ENCODE data around the gene MYO15B.
A peak's percentile ranks its signal among the peaks of the same experiment; 100 is the strongest.

Gene MYO15B

DNA sequence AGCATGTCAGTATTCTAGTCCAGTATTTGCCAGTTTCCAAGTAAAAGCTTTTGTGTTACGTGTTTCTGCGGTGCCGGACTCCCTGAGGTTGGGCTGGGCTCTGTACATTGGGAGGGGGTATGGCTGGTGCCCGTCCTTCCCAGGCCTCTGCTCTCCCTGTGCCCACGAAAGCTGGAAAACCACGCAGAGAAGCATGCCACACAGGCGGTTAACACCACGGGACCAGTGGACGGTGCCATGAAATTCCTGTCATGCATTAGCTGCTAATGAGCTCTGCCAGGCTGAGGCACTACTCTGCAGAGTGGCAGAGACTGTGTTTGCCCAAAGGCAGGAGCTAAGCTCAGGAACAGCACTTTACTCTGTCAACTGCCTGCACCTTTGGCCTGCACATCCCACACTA lies 53.7 kb downstream of the MYO15B start:
- FAIRE-seq: peak; percentile 5

DNA sequence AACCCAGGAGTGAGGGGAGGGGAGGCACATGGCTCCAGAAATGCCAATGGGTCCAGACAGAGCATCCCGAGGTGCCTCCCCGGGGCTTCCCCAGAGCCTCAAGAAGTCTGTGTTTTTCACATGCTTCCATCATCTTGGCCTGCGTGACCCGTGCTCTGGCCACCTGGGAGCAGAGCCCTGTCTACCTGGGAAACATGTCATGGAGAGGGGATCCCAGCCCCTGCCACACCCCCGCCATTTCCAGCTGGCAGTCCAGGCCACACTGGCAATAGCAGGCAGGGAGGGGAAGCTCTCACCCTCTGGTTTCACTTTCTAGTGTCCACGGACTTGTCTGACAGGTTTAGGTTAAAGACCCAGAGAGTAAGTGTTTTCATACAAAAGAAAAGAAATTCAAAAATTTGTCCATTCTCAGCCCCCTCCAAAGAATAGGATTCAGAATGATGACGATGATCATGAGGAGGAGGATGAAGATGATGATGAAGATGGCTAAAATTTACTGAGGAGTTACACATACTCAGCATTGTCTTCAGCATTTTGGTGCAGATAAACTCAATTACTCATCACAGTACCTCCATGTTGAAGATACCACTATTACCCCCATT lies 54.7 kb downstream of the MYO15B start:
- FAIRE-seq: no peak

DNA sequence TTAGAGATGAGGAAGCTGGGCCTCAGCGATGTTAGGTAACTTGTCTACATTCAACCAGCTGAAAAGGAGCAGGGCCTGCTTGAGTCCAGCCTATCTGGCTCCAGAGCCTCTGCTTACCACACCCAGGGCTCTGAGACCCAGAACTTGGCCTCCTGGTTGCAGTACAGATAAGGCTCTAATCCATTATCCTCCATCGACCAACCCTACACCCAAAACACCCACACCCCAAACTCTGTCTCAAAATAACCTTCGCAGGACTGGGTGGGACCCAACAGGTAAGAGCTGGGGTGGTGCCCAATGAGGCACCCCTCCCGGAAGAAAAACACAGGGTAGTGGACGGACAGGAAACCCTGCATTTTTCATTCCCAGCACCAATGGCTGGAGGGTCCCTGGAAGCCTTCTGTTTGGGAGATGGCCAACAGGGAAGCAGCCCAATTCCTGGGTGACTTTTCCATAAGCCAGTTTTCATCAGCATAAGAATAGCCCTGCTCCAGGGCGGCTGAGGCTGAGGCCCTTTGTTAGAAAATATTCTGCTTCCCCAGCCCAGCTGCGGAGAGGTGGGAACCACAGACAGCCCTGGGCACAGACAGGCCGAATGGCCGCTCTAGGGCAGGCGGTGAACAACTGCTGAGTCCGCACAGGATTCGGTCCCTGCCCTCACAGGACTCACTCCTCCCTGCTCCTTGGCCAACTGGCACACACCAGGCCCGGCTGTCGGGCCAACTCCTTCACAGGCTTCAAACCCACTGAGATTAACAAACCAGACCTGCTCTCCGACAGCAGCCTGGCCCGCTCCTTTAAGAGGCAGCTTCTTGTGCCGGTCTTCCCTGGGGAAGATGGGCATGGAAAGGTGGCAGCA lies 55.4 kb downstream of the MYO15B start:
- FAIRE-seq: no peak

DNA sequence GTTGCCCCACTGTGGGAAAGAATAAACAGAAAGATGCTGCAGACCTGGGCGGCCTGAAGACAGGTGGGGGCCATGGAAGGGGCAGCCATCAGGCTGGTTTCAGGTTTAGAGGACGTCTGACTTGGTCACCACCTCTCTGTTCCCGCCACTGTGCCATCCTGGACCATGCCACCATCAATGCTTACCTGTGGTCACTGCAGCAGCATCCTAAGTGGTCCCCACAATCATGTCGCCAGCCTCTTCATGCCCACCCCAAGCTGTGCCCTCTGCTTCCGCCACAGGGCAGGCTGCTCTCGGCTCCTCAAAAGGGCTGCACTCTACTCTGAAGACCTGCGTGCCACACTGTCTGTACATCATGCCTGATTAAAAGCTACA lies 56.0 kb downstream of the MYO15B start:
- no peak for FAIRE-seq

DNA sequence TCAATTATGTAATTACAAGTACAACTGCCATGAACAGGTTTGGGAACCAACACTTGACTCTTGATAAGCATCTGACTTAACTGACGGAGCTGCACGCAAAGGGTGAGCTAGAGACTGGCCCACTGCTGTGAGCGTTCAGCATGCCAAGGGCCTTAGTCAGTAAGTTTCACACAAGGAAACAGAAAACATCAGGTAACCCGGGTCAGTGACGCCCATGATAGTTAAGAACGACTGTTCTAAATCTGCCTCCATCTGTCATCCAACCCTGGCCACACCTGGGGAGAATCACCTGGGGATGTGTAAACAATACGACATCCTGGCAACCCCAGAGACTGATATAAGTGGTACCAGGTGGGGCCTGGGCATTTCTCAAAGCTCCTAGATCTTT lies 57.9 kb downstream of the MYO15B start:
- peak; percentile 99 for FAIRE-seq

DNA sequence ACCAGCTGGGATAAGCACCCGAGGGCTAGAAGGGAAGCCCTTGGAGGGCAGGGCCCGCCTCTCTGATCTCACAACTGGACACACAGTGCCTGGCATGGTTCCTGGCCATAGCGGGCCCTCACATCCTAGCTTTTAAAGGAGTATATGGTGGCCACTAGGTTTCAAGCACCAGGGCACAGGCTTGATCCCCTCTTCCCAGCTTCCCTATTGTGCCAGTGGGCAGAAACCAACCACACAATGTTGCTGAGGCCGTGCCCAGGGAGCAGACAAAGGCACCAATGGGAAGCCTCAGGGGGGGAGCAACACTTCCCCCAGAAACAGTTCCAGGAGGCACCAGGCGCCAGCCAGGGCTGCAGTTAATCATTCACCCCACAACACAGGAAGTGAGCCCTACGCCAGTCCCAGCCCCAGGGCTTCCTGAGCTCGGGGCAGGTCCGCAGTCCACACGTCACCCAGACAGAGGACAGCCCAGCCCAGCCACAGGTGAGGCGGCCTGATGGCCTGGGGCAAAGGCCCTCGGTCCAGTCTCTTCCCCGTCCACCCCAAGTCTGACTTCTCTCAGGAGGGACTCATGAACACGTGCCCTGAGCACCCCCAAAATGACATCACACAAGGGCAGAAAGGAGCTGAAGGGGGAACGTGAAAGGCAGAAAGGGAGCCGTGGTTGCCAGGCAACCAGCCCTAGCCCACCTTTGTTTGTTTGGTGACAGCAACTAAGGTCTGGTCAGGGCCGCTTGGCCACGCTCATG lies 58.5 kb downstream of the MYO15B start:
- FAIRE-seq: peak; percentile 76

DNA sequence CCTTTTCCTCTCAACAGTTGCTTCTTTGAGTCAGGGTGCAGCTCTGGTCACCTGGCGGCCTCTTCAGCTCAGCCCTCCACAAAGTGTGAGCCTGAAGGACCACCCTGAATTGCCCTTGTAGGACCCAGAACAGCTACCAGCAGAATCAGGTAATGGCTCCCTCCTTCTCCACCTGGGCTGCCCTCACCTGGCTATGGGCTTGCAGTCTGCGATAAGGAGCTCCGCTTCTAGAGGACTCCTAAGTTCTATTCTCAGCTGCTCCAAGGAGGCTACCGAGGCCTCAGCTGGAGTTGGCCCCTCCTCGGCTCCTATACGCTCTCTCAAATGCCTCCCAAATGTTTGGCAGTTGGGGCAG lies 59.0 kb downstream of the MYO15B start:
- FAIRE-seq: no peak

DNA sequence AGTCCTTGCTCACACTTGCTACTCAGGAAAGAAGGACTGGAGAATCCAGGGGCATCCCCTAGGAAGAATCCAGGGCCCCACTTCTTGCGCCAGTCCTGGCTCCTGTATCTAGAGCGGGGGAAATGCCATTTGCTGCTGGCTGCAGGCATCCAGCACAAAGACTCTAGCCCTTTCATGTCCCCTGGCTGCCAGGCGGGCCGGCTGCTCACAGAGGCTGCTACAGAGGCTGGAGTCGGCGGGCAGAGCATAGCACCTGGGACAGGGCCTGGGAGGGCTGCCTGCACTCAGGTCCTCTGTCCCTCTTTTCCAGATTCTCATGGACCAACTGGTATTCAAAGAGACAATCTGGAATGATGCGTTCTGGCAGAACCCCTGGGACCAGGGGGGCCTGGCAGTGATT lies 59.5 kb downstream of the MYO15B start:
- no peak for FAIRE-seq

DNA sequence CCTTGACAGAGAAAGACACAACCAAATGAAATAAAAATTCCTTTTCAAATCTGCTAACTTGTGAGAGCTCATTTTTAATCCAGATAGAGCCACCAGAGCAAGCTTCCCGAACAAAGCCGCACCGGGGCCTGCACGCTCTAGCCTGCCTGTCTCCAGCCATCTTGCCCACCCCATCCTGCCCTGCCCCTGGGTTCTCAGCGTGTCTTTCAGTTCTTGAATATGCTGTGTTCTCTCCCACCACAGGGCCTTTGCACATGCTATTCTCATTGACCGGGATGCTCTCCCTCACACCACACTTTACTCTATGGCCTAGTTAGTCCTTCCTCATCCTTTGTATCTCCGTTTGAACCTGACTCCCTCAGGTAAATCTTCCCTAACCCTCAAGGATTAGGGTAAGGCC lies 60.3 kb downstream of the MYO15B start:
- no peak for FAIRE-seq

DNA sequence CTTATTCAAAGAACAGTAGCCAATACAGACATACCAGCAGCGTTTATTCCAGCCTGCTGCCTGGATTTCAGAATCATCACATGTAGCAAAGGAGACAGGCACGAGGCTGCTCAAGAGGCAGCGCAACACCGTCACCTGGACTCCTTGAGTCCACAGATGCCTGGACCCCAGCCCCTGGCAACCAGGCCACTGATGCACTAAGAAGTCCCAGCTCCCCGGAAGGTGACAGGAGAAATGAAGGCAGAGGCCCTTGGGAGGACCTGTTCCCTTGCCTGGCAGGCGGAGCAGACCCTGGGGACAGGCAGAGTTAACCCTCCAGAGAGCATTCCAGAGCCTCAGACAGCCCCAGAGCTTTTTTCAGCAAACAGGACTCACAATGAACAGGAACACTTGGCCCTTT lies 62.1 kb downstream of the MYO15B start:
- FAIRE-seq: no peak

DNA sequence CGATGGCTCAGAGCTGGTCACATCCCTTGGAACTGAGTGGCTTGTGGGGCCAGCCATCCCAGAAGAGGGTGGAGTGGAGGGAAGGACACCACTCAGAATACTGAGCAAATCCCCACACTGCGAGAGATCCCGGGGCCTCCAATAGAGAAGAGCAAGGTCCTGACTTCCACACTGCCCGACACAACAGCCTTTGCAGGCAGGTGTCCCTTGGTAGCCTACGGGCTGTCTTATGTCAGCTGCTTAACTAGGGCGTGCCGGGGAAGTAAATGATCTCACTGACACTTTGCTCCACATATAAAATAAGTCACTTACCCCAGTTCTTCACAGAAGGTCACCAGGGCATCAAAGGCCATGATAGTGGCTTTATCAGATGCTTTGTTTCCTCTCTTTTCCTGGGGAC lies 63.3 kb downstream of the MYO15B start:
- FAIRE-seq: no peak

DNA sequence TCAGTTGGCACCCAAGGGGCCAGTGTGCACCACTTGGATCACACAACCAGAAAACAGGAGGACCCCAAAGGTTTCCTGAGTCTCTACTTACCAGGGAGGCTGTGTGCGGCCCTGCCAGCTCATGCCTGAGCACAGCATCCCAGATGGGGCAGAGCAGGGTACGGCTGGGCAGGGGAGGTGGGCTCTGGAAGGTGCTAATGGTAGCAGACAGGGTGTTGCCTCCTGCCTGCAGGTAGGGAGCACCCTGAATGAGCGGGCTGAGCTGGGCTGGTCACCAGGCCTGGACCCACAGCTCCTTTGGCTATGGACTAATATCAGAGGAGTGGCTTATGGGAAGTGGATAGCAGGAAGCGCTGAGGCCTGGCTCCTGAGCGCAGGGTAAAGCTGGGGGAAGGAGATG lies 64.7 kb downstream of the MYO15B start:
- FAIRE-seq: no peak

DNA sequence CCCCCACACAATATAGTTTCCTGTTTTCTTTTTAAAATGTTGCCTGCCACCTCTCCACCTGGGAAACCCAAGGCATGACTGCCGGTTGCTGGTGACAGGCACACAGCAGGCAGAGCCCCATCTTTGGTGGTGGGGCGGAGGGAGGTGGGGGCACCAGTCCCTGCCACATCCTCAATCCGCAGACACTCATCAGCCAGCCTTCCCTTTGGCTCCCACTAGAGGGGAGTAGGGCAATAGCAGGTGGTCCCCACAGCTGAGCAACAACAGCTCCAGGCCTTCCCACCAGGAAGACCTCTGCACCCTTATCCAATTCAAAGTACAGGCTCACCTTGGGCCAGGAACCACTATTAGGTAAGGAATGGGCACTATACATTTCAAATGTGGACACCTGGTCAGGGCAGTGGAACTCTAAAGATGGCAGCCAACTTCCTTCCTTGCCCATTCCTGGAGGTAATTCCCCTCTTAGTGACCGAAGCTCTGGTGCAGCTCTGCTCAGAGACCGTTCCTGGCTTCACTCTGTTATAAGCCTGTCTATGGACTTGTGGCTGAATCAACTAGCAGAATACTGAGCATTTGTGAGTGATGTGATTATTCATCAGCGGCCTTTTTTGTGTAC lies 65.4 kb downstream of the MYO15B start:
- no peak for FAIRE-seq

DNA sequence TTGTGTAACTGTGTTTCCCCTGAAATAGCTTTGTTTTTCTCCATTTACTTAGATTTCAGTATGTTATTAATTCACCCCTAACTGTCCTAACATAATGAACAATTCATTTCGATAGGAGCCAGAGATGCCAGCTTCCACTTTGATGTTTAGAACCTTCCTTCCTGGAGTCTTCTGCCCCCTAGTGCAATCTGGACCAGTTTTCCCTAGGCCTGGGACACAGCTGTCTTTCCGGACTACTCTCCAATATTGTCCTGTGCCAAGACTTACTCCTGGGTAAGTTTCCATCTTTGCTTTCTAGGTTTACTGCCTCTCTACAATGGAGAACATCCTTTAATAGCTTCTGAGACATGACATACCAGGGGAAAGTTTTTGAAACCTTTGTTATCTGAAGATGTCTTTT lies 66.6 kb downstream of the MYO15B start:
- no peak for FAIRE-seq

DNA sequence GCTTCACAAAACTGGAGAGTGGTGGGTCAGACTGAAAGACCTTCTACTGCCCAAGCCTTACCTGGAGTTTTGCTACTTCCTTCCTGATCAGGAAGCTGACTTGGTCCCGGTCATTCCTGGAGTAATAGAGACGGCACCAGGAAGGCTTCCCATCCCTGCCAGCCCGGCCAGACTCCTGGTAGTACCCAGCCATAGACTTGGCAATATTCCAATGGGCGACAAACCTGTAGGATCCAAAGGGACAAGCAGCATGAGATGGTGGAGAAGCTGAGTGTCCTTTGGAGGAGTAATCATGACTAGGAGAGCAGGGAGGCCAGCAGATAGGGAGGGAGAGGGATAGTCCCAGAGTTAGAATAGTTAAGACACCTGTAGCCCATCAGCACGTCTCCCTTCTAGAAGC lies 70.6 kb downstream of the MYO15B start:
- no peak for FAIRE-seq

DNA sequence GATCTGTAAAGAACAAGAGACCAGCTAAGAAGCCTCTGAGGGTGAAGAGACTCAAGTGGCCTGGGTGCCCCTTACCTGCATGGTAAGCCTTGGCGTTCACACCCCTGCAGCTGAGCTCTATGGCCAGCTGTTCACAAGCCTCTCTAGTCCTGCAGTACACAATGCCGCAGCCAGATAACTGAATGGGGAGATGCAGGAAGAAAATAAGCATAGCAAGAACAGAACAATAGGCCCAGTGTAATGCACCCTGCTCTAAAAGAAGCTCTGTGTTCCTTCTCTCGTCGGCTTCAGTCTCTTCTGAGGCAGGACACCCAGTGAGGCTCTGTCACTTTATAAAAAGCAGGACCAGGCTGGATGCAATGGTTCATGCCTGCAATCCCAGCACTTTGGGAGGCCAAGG lies 73.9 kb downstream of the MYO15B start:
- no peak for FAIRE-seq

DNA sequence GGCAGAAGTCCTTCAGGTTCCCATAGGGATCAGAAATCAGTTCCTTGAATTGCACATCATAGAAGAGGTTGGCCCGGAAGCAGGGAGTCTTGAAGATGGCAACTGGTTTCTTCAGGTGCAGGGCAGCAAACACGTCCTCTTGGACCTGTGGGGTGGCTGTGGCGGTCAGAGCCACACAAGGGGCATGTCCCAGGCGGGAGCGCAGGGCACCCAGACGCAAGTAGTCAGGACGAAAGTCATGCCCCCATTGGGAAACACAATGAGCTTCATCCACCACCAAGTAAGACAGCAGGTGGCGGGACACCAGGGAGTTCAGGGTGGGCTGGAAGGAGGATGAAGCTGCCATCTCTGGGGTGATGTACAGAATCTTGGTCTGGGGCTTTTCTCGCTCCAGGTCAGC lies 74.9 kb downstream of the MYO15B start:
- FAIRE-seq: no peak

DNA sequence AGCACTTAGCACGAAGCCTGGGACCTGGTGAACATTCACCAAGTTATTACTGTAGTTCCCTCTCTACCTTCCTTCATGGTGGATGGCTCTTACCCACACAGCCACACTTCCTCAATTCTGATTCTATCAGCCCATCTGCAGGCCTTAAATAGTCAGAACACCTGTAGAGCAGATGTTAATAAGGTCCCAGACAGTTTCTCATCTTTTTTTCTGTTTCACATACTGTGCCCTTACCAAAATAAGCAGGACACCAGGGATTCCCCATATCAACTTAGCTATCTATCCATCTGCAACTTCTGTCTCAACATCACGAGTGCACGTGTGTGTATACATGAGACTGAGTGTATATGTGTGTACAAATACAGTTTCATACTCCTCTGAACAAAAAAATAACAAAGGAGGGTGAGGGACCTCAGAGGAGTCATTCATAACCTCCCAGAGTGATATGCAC lies 76.5 kb downstream of the MYO15B start:
- no peak for FAIRE-seq

DNA sequence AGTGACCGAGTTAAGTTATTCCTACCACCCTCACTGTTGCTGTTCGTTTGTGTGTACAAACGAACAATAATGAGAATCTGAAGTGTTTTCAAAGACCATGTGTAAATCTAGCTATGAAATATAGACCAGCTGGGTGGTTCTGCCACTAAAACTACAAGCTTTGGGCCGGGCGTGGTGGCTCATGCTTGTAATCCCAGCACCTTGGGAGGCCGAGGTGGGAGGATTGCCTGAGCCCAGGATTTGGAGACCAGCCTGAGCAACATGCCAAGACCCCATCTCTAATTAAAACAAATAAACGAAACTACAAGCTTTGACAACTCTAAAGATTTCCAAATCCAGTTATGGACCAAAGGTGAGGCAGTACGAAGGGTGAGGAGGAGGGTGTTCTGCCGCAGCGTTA lies 78.4 kb downstream of the MYO15B start:
- FAIRE-seq: no peak

DNA sequence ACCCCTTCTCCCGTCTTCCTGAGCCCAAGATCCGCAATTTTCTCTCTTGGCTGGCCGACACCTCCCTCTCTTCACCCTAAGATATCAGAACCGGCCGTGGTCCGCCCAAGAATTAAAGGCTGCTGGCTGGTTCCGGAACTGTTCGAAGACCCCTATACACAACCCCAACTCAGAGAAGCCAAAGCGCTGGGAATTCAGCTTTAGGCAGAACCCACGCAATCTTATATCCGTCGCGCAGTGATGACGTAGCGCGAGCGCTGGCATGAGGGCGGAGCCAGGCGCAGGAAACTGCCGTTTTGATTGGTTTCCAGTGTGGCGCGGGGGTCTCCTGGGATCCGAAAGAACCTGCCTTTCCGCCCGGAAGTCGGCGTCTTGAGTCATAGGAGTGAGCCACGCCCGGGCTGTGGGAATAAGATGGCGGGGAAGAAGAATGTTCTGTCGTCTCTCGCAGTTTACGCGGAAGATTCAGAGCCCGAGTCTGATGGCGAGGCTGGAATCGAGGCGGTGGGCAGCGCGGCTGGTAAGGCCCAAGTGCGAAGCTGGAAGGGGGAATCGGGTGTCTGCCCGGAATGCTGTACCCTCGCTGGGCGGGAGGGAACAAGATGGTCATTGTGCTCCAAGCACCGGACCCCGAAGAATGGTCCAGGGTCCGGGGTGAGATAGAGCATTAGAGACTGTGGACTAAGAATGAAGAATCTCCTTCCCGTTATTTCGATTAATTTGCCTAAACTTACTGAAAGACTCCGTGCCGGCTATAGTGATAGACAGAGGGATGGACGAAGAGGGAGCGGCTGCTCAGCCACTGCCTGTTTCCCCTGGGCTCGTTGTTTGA lies 79.6 kb downstream of the MYO15B start, which contains the start of the genes RECQL5 and SAP30BP:
RECQL5 (minus strand) TSS at position 196 of the 832 bp plus-strand sequence. CDS start 597 bp downstream, outside the sequence.
SAP30BP (plus strand) TSS at position 380 of the 832 bp plus-strand sequence; CDS start at position 415, 35 bp downstream.
- peak; percentile 21 for FAIRE-seq

DNA sequence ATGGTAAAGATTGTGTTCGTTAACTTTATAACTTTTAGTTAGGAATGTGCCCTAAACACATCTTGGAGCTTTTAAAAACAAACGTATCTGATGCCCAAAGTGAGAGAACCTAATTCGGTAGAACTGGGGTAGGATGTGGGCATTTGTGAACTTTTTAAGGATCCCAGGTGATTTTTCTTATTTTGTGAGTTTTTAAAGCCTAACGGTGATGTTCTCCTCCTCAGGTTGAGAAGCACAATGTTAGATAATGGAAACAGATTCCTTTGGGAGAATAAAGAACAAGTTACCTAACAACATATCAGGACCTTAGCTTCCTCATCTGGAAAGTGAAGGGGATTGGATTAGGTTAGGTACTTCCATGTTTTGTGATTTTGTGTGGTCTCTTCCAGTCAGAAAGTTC lies 80.2 kb downstream of the MYO15B start:
- no peak for FAIRE-seq

DNA sequence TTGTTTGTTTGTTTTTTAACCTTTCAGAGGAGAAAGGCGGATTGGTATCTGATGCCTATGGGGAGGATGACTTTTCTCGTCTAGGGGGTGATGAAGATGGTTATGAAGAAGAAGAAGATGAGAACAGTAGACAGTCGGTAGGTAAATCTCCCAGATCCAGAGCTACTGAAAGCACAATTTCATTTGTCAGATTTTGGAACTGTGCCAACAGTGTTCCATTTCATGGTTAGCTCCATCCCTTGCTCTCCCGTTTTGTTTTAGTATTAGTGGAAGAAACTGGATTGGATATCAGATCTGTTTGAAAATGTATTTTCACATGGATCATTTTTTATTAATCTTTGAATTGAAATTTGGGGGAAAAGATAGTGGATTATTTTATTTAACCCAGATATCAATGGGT lies 80.9 kb downstream of the MYO15B start:
- FAIRE-seq: no peak

All from islet of Langerhans (tissue), 1 donor.